Putamen (tissue), 1 donor: ENCODE results near the gene INSYN2B.
"Not testable (repeated sequence)": the region's sequence is repeated elsewhere in the genome, so short reads cannot be mapped to it uniquely, and the experiment has no call there.

ENCODE experiments used
- DNase-seq: peaks from one replicate; pipeline ENCODE4 v3.0.0-alpha.2; 2016; ENCODE audit warnings: low spot score

Gene INSYN2B

GRCh38 chr5:169848271-169848670 is 132.0 kb downstream of the INSYN2B start:
- DNase-seq: no peak

DNA sequence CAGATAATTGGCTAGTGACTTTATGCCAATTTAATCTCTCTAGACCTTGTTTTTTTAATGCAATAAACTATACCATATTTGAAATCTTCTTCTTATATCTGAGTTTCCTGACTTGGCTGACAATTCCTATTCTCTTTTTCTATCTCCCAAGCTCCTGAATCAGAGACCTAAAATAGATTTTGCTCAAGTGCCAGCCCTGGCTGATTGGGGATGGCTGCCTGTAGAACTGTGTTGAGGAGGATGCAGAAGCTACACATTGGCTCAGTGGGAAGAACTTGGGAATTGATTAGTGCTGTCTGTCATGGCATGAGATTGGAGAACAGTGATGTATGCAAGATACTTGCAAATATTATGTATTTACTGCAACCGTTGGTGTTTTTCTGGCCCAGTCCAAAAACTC is 132.8 kb downstream of the INSYN2B start:
- DNase-seq: no peak

DNA sequence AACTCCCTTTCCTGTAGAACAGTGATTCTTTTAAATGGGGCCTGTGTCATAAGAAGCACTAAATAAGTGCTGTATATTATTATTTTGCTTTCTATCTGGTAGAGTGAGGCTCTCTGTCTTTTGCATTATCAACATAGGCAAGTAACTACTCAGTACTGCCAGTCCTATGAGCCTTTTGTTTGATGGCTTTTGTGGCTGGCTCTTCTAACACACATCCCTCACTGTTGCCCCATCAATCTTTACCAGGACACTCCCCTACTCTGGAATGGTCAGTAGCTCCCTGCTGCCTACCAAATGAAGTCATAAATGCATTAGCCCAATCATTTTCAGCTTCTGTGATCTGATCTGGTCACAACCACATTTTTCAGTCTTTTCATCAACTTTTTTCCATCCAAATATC is 137.6 kb downstream of the INSYN2B start:
- DNase-seq: no peak

- DNase-seq: no peak
Observed at GRCh38 chr5:169840405-169840804, 139.9 kb downstream of the INSYN2B start.

GRCh38 chr5:169838688-169839087 is 141.6 kb downstream of the INSYN2B start:
- DNase-seq: no peak

DNA sequence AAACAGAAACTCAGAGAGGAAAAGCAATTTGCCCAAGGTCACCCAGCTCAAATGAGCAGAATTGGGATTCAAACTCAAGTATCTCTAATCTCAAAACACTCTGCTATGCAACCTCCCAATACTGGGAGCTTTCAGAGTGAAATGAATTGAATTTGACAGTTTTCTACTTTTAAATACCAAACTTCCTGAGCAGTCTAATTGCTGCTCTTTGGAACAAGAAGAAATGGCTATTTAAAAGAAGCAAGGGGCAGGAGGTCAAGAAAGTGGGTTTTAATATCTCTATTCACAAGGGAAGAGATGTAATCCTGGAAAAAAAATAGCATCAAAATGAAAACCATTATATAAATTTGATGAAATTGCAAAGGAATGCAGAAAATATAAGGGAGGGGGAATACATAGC is 142.6 kb downstream of the INSYN2B start:
- DNase-seq: no peak

DNA sequence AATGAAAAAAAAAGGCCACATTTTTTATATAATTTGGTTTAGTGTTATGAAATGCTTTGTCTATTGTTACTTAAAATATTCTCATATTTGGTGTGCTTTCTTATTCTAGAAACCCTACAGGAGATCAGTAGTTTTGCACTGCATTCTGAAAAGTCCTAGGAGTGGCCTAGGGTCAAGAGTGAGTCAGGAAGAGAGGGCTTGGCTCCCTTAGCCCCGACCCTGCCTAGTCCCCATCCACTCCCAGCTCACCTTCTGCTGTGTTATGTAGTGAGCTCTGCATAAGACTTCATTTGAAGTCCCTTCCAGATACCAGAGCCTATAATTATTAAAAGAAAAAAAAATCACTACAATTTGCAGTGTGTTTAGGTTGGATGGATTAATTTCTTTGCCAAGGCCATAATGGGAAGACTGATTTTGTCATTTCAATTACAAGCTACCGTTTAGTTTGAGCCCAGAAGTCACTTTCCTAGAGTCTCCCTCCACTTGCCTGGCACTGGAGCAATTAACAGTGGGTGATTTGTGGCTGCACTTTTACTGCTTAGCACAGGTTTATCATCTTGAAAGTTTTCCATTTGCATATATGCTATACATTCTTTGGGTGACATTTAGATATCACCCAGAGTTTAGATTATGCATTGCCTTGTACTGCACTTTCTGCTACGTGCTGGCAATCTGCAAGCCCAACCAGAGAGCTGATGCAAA is 143.3 kb downstream of the INSYN2B start:
- no peak for DNase-seq

GRCh38 chr5:169834540-169834939 is 145.8 kb downstream of the INSYN2B start:
- DNase-seq: not testable (repeated sequence)

DNA sequence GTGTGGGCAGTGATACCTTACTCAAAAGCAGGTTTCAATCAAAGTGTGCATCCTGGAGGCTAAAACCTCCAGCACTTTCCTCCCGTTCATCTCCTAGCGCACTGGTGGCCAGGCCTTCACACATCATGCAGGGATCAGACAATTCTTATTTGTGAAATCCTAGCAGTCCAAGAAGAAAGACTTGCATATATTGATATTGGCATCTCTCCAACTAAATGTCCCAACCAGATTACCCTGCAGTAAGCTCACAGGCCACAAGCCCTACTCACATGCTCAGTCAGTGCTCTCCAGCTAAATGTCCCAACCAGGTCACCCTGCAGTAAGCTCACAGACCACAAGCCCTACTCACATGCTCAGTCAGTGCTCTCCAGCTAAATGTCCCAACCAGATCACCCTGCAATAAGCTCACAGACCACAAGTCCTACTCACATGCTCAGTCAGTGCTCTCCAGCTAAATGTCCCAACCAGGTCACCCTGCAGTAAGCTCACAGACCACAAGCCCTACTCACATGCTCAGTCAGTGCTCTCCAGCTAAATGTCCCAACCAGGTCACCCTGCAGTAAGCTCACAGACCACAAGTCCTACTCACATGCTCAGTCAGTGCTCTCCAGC is 146.5 kb downstream of the INSYN2B start:
- DNase-seq: not testable (repeated sequence)

DNA sequence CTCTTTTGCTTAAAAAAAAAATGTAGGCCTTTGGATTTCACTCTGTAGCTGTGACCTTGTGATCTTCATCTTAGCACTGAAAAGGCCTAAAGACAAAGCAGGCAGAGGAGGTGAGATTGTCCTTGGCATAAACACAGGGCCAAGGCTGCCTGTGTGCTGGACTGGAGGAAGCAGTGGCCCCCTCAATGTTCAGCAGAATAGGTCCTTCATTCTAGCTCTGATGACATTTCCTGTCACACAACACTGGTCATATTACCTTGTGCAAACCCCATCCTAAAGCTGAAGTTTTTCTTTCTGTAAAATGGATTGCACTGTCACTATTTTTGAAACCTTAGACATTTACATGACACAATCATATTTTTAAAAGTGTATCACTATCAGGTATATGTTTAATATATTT is 147.4 kb downstream of the INSYN2B start:
- no peak for DNase-seq

DNA sequence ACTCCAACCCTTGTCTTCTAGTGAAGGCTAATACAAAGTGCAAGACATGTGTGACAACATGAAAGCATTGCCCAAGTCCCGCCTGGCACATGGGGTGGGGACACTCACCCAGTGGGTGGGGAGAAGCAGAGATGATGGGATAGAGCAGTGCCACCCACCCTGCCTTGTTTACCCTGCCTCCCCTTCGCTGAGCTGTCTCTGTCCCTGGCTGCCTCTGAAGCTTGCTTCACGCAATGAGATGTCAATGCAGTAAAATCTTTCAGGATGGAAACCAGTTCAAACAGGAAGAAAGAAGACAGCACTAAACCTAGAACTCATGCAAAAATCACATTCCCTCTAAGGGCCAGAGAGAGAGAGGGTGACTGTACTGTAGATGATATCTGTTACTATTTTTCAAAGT is 148.0 kb downstream of the INSYN2B start:
- DNase-seq: no peak

GRCh38 chr5:169831331-169831730 is 149.0 kb downstream of the INSYN2B start:
- DNase-seq: no peak

- DNase-seq: no peak
Observed at GRCh38 chr5:169828385-169828784, 151.9 kb downstream of the INSYN2B start.

DNA sequence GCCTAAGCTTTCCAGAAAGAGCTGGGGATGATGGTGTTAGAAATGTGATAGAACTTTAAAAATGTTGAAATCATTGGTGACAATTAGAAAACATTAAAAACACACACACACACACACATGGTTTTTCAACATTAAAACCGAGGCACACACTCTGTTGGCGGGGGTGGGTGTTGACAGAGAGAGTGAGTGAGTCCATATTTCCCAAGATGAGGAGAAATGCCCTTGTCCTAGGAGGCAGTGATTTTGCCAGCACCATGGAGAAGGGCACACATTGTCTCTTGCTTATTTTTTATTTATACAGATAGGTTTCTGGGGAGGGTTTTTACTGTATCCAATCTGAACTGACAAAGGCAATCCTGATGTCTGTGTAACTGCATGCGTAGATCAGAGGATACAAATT is 152.5 kb downstream of the INSYN2B start:
- DNase-seq: no peak

DNA sequence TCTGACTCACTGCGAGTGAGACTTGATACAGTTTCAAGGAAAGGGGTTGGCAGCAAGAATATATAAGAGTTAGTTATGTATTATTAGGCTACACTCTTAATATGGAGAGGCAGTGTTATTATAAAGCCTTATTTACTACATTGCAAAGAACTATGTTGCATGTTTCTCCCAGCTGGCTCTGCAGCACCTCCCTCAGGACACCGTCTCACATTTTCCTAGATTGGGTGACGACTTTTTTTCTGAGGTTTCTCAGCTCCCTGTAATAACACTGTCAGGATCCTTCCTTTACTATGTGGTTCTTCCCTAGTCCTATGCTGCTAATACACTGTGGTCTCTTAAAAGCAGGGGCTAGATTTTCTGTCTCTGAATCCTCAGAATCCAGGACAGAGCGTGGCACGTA is 153.7 kb downstream of the INSYN2B start:
- DNase-seq: no peak

DNA sequence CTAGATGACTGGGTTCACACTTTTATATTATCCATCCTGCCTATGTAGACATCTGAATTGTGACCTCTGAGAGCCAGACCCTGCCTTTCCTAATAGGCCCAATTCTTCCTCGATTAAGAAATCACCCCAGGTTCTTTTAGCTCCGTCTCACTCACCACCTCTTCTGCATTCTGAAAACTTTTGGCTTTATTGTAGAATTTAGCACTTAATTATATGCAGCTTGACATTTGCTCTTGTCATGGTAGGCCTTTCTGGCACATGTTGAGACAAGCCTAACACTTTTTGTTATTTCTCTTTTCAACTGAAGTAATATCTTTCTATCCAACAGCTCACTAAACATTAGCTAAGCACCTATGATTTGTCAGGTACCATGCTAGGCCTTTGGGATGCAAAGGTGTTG is 163.3 kb downstream of the INSYN2B start:
- DNase-seq: no peak

DNA sequence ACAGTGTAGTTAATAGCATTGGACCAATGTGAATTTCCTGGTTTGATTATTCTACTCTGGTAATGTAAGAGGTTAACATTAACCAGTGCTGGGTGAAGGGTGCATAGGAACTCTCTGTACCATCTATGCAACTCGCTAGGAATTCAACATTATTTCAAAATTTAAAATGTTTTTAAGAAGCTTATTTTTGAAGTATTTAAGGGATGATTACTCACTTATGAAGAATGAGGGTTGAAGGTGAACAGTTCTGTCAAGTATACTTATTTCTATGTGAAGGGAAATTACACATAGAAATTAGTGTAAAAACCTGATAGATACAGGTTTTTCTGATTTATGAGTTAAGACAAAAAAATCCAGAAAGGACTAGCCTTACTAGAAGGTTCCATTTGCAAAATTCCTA is 165.8 kb downstream of the INSYN2B start:
- no peak for DNase-seq
